Left ventricle myocardium superior (tissue), 1 donor: Measurements from ENCODE around the gene HLA-DQB1. TPM values are rescaled to one million over a fixed set of nuclear protein-coding genes. Genes with fewer than 3 reads are reported as not detected.

Experiments used
- total RNA-seq: library from RNA; stranded (reverse); fragmentation: NEBNext Ultra II Directional; extraction: Animal tissue kit (Norgen Biotek cat#: 25700); gene quantifications from one replicate; pipeline ENCODE4 v1.2.1, GENCODE V29; 2021
- donor health status: DM: no; HTN: yes; CAD: no; lungs with severe emphysema.

HLA-DQB1 gene
- total RNA-seq, 1 donor from 2014 or later = 4.4 TPM

Other genes with a start within 250 kb of the HLA-DQB1 start
- 109 TPM for gene HLA-DRA, start 226.8 kb downstream of the HLA-DQB1 start, total RNA-seq
- gene HLA-DRB5, start 136.4 kb downstream of the HLA-DQB1 start, total RNA-seq = 19.5 TPM
- 34.3 TPM for gene HLA-DRB1, start 76.8 kb downstream of the HLA-DQB1 start, total RNA-seq
- 4.9 TPM for gene HLA-DQA1, start 29.3 kb downstream of the HLA-DQB1 start, total RNA-seq
- 2.7 TPM for gene HLA-DQA2, start 74.7 kb upstream of the HLA-DQB1 start, total RNA-seq
- 3.3 TPM for gene HLA-DQB2, start 96.9 kb upstream of the HLA-DQB1 start, total RNA-seq
- 0.32 TPM for gene HLA-DOB, start 150.3 kb upstream of the HLA-DQB1 start, total RNA-seq
- gene TAP2, start 172.1 kb upstream of the HLA-DQB1 start, total RNA-seq = 20.8 TPM
- gene PSMB8, start 177.4 kb upstream of the HLA-DQB1 start, total RNA-seq = 16.2 TPM
- 14.6 TPM for gene TAP1, start 187.0 kb upstream of the HLA-DQB1 start, total RNA-seq
- gene PSMB9, start 187.5 kb upstream of the HLA-DQB1 start, total RNA-seq = 16.3 TPM